ENCODE measurements around the gene STX12. TPM values are rescaled to one million over a fixed set of nuclear protein-coding genes. Genes with fewer than 3 reads are reported as not detected.

STX12 gene
- total RNA-seq, 1 experiment from 2014 or later, result 9.9 TPM

DNA sequence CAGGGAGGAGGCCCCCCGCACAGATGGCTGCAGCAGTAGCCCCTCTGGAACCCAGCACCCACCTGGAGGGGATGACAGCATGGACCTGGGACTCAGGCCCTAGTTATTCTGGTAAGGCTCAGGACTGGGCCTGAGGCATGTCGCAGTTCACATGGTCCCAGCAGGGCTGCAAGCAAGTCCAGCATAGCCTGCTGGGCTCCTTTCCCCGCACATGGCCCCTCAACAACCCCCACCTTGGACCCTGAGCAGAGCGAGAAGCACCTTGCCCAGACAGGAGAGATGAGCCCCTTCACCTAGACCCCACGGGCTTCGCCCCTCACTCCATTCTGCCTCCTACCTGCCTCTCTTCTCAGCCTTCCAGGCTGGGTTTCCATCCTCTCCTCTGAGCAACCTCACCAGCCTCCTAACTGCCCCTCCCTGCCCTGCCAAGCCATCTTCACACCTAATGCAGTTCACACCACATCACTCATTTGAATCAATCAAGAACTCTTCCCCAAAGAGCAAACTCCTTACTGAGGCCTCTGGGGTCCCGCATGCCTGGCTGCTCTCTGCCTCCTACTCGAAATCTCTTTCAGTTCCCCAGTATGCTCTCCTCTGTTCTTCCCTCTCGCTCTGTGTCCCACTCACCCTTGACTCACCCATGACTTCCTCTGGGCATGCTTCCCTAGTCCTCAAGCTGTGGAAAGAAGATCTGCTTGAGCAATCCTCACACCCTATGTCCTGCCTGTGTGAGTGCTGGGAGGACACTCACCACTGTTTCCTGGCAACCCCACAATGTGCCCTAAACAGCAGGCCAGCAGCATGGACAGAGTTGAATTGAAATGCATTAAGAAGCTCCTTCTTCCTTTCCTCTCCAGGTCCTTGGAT lies 89.9 kb downstream of the STX12 start:
- Histone ChIP-seq H3K9me3 (ENCODE audit: control insufficient read depth, low read depth, low read length) (no peaks in the 10 kb centered on the region), H2BK12ac (ENCODE audit: insufficient read length, low read depth, low read length) (no peak overlapping the region), H3K4ac (ENCODE audit: low read depth, low read length) (no peak overlapping the region), H4K91ac (ENCODE audit: insufficient read length, low read depth, low read length) (peak overlapping the region; percentile 18), H3K27ac (ENCODE audit: insufficient read length, low read depth, low read length) (no peak overlapping the region), H3K56ac (ENCODE audit: insufficient read length, low read depth, low read length) (no peak overlapping the region), H3K18ac (ENCODE audit: insufficient read length, low read depth, low read length) (peak overlapping the region; percentile 38), H4K5ac (ENCODE audit: insufficient read length, low read depth, low read length) (peak overlapping the region; percentile 56), H3K79me2 (ENCODE audit: insufficient read depth, low read length) (no peaks in the 10 kb centered on the region), H2AFZ (ENCODE audit: low read length) (no peak overlapping the region), H3K4me1 (ENCODE audit: insufficient read depth, low read length) (no peaks in the 10 kb centered on the region), H2BK20ac (ENCODE audit: low read depth, low read length, poor library complexity, severe bottlenecking) (no peak overlapping the region), H3K4me2 (ENCODE audit: insufficient read depth, insufficient read length, low read length) (no peak overlapping the region), H3K79me1 (ENCODE audit: insufficient read depth, low read depth, low read length, poor library complexity, severe bottlenecking) (no peaks in the 10 kb centered on the region), H2AK5ac (ENCODE audit: insufficient read length, low read length) (no peak overlapping the region), H3K23me2 (ENCODE audit: insufficient read length, low read depth, low read length, poor library complexity, severe bottlenecking) (no peaks in the 10 kb centered on the region), H3K9ac (ENCODE audit: extremely low read depth, insufficient read length, low read length) (peak overlapping the region; percentile 15), H3K27me3 (ENCODE audit: insufficient read depth, low read length) (no peaks in the 10 kb centered on the region), H2BK120ac (ENCODE audit: low read depth, low read length, poor library complexity, severe bottlenecking) (no peak overlapping the region), H4K20me1 (ENCODE audit: control insufficient read depth, insufficient read depth, insufficient read length) (no peaks in the 10 kb centered on the region), H4K8ac (replicated peaks; ENCODE audit: insufficient read length, low read depth, low read length) (peak overlapping the region; percentile 39), H2BK15ac (ENCODE audit: low read depth, low read length) (no peak overlapping the region), H3K14ac (ENCODE audit: insufficient read depth, low read length) (0 out of 2 replicates have a peak overlapping the region, but pooled peaks have one; percentile 15), H3K23ac (ENCODE audit: insufficient read length, low read depth, low read length) (peak overlapping the region; percentile 13), H2BK5ac (ENCODE audit: insufficient read length, low read length) (no peak overlapping the region), H3T11ph (ENCODE audit: low read length) (peak overlapping the region; percentile 29)
- Mint-ChIP-seq H3K27me3 (ENCODE audit: low read depth) (no peaks in the 10 kb centered on the region; the same call in 1 of the 2 replicates), H3K4me3 (peak overlapping the region in 1 of 2 experiments; percentile 2; a peak in 1 of 5 replicates), H3K27ac (peak overlapping the region in 1 of 3 experiments; percentile 19; a peak in 2 of 7 replicates), H3K4me1 (peaks cover 22 to 29% of the 10 kb centered on the region in 2 experiments), H3K9me3 (no peaks in the 10 kb centered on the region), H3K36me3 (ENCODE audit: insufficient read depth in 1 of 3, low read depth in 3 of 3) (no peaks in the 10 kb centered on the region)
- DNase-seq, result no peak
- no CpG with 5 or more reads among the region's 9 CpGs for WGBS (ENCODE audit: extremely low coverage, insufficient read length, low lambda C conversion rate)
- TF ChIP-seq, protein P1, sequence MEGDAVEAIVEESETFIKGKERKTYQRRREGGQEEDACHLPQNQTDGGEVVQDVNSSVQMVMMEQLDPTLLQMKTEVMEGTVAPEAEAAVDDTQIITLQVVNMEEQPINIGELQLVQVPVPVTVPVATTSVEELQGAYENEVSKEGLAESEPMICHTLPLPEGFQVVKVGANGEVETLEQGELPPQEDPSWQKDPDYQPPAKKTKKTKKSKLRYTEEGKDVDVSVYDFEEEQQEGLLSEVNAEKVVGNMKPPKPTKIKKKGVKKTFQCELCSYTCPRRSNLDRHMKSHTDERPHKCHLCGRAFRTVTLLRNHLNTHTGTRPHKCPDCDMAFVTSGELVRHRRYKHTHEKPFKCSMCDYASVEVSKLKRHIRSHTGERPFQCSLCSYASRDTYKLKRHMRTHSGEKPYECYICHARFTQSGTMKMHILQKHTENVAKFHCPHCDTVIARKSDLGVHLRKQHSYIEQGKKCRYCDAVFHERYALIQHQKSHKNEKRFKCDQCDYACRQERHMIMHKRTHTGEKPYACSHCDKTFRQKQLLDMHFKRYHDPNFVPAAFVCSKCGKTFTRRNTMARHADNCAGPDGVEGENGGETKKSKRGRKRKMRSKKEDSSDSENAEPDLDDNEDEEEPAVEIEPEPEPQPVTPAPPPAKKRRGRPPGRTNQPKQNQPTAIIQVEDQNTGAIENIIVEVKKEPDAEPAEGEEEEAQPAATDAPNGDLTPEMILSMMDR (conservative IDR thresholded peaks at IDR 0.05), result no peak
